HG03558 (cell line): ENCODE data around the gene NCOA3.
"Not testable (repeated sequence)": the region's sequence is repeated elsewhere in the genome, so short reads cannot be mapped to it uniquely, and the experiment has no call there.

Source experiments
- ATAC-seq: cut with Tn5 transposase; IDR thresholded peaks from one replicate; pipeline ENCODE4 v1.9.1; 2021; ENCODE audit warnings: moderate number of reproducible peaks; ENCODE audit not compliant: unreplicated experiment; ENCODE audit errors: extremely low read depth

The NCOA3 gene

GRCh38 chr20:47466704-47467459, 34.8 kb upstream of the NCOA3 start:
- no peak for ATAC-seq

- no peak for ATAC-seq
Observed at GRCh38 chr20:47468290-47469050, 33.2 kb upstream of the NCOA3 start.

- no peak for ATAC-seq
Observed at GRCh38 chr20:47475419-47476044, 26.2 kb upstream of the NCOA3 start.

- ATAC-seq: no peak
Observed at GRCh38 chr20:47476452-47476851, 25.2 kb upstream of the NCOA3 start.

GRCh38 chr20:47479093-47479492, 22.6 kb upstream of the NCOA3 start:
- ATAC-seq: no peak

- ATAC-seq: no peak
Observed at GRCh38 chr20:47479506-47479905, 22.2 kb upstream of the NCOA3 start.

- no peak for ATAC-seq
Observed at GRCh38 chr20:47480239-47480638, 21.4 kb upstream of the NCOA3 start.

GRCh38 chr20:47480705-47481104, 21.0 kb upstream of the NCOA3 start:
- ATAC-seq: no peak

- ATAC-seq: no peak
Observed at GRCh38 chr20:47481330-47482216, 20.1 kb upstream of the NCOA3 start.

- ATAC-seq: no peak
Observed at GRCh38 chr20:47482705-47483104, 19.0 kb upstream of the NCOA3 start.

GRCh38 chr20:47484303-47484702, 17.4 kb upstream of the NCOA3 start:
- no peak for ATAC-seq

GRCh38 chr20:47487175-47487917, 14.3 kb upstream of the NCOA3 start:
- peak; percentile 64 for ATAC-seq

GRCh38 chr20:47489448-47489872, 12.2 kb upstream of the NCOA3 start:
- no peak for ATAC-seq

- no peak for ATAC-seq
Observed at GRCh38 chr20:47490795-47491194, 10.9 kb upstream of the NCOA3 start.

GRCh38 chr20:47492284-47492683, 9.4 kb upstream of the NCOA3 start:
- no peak for ATAC-seq

GRCh38 chr20:47493175-47493962, 8.3 kb upstream of the NCOA3 start:
- no peak for ATAC-seq

- ATAC-seq: no peak
Observed at GRCh38 chr20:47493963-47494293, 7.8 kb upstream of the NCOA3 start.

GRCh38 chr20:47494606-47495005, 7.1 kb upstream of the NCOA3 start:
- not testable (repeated sequence) for ATAC-seq

- ATAC-seq: no peak
Observed at GRCh38 chr20:47496118-47496517, 5.6 kb upstream of the NCOA3 start.
